HUDEP-2 (cell line): Measurements from ENCODE around the gene HPCA.

Experiments used
- DNase-seq, 76 experiments: peaks; one replicate each; lab custom pipeline; 2025; ENCODE audit not compliant: unreplicated experiment in 76 of 76; lab: John Stamatoyannopoulos, UW

Gene HPCA

GRCh38 chr1:32870615-32871363 is 15.5 kb upstream of the HPCA start, which contains the start of gene FNDC5:
FNDC5 (minus strand) TSS chr1:32870912.
- DNase-seq: peak in 2 of 76 experiments; percentile 5 to 14

DNA sequence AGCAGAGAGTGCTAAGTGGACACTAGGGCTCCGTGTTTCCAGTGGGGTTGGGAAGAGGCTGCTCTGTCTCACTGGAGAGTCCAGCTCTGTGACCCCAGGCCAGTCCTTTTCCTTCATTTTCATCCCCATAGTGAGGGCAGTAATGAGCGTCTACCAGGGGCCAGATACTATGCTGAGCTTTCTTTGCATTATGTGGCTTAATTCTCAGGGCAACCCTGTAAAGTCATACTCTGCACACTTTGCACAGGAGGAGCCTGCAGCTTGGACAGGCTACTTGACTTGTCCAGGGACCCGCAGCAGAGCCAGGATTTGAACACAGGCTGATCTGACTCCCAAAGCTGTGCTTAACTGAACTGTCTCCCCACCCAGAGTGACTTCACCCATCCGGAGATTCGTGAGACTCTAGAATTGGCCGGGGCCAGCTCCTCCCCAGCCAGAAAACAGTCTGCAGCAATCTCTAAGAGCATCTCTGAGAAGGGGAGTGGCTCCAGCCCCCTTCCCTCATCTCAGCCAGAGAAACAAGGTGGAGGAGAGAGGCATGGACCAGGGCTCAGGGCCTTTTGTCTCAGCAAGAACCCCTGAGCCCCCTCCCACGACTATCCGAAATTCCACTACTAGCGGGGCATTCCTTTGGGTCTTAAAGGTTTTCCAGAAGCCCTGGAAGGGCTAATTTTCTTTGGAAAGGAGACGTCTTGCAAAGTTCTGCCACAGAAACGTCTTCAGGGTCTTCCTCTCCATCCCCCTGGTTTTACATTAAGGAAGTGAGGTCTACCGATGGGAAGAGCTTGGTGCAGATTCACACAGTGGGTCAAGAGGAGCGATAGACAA is 14.7 kb upstream of the HPCA start:
- DNase-seq: no peak

DNA sequence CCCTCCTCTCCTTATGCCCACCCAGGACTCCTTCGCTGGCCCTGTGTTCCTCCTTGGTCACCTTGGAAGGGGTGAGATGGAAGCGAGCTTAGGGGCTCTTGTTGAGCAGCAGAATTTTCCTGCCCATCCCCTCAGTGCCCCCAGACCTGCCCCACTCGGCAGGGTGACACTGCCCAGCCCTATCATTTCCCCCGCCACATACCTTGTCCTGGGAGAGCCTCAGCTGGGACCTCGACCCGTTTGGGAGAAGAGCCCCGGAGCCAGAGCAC is 14.2 kb upstream of the HPCA start:
- no peak for DNase-seq

GRCh38 chr1:32873484-32873883 is 12.8 kb upstream of the HPCA start:
- DNase-seq: no peak

GRCh38 chr1:32874860-32875752 is 11.2 kb upstream of the HPCA start:
- no peak for DNase-seq

DNA sequence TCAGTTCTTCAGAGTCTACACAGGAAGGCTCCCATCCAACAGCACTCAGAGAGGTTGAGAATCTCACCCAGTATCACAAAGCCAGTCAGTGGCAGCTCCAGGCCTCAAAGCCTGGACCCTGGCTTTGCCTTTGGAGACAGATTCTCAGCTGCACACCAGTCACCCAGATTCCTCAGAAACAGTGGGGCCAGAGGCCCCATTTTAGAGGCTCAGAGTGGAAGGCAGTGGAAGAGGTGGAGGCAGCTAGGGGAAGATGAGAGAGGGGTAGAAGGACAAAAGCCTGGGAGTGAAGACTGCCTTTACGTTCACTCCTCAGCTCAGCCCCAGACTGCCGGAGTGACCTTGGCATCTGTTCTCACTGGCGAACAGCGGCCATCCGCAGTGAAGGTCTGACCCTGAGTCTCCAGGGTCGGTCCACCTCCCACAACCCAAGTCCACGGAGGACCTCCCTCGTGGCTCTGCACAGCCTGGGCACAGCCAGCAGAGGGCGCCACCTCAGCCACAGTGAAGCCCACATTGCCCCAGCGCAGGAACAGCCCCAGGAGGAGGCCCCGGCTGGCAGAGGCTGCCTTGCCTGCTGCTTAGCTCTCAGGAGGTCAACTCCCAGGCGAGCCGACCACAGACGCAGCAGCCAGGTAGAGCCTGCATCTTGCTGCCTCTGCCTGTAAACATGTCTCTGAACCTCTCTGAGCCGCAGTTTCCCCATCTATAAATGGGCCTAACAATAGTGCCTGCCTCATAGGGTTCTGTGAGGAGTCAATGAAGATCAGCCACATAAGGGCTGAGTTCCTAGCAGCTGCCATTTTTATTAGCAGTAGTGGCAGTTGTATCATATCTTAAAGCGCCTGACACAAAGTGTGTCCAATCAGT is 9.7 kb upstream of the HPCA start:
- peak in 51 of 76 experiments; percentile 7 to 62 (median 40) for DNase-seq

- no peak for DNase-seq
These were observed 8.8 kb upstream of the HPCA start for GRCh38 chr1:32877211-32878110.

- DNase-seq: no peak
These were observed 8.1 kb upstream of the HPCA start for GRCh38 chr1:32878183-32878582.

DNA sequence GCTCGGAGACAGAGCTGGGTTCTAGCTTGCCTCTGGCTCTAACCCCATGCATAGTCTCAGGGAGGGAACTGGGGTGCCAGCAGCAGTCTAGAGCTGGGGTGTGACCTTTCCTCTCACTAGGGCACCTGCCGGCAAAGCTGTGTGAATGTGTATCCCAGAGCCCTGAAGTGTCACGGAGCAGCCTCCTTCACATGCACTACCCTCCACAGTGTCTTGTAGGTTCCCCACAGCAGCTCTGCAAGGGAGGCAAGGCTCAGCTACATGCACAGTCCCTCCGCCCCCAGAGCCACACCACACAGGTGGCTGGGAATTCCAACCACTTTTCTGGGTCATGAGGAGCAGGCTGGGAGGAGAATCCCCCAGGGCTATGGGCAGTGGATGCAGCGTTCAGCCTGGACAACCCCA is 7.7 kb upstream of the HPCA start:
- no peak for DNase-seq

- DNase-seq: no peak
These were observed 5.0 kb upstream of the HPCA start for GRCh38 chr1:32881291-32881690.

DNA sequence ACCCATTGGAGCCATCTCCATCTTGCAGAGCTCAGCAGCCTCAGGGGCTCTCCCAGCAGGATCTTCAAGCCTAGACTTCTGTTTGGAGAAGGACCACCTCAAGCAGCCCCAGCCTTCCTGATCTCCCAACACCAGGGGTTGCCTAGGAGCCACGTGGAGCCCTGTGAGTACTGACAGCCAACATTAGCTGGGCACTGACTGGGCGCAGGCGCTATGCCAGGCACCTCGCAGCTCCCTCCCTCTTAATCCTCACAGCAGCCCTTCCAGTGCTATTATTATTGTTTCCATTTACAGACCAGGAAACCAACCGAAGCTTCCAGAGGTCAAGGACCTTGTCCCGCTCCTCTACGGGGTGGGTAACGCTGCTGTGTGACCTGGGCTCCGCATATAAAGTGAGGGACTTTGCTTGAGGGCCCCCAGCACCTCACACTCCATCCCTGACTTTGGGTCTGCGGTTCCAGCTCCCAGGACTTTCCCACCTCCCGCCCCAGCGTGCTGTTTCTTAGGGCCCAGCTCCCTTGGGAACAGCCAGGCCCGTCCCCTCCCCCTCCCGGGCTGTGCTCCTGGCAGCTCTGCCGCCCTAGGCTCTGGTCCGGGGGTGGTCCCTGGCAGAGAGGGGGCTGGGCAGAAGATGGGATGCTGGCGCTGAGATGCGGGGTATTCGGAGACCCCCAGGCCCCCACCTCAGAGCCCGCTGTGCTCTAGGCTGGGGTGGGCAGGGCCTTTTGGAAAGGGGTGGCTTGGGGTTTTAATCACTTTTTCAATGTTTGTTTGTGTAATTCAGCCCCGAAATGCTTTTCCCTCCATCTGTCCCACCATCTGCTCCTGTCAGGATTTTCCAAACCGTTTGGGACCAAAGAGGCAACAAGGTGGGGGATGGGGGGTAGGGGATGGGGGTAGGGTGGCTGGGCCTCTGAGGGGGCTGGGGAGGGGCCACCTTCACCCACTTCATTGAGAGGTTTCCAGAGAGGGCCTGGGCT is 4.1 kb upstream of the HPCA start:
- DNase-seq: no peak

- no peak for DNase-seq
These were observed 2.8 kb upstream of the HPCA start for GRCh38 chr1:32883338-32884031.

DNA sequence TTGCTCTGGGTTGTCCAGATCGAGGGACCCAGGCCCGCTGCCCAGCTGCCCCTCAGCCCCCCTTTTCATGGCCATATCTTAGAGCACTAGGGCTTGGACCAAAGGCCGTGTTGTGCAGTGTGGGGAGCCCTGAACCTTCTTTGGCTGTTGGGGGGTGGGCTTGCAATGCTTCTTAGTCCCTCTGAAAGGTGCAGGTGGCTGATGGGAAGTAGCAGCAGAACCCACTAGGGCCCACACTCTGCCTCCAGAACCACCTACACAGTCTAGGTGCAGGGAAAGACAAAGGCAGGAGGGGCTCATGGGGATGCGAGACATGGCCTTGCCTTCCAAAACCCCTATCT is 2.3 kb upstream of the HPCA start:
- no peak for DNase-seq

DNA sequence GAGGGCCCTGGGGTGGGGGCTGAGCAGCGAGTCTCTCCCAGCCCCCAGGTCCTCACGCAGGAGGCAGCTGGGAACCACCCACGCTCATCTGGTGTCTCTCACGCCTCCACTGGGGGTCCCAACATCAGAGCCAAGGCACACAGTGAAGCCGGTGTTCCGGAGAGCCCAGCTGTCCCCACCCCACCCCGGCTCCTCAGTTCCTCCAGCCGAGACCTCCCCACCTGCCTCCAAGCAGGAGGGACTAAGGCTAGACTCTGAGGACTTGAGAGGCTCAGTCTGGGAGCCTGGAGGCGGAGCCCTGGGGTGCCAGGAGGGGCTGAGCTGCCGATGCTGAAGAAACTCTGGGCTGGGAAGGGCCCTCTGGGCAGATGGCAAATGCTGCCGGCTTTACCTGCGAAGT is 1.6 kb upstream of the HPCA start:
- DNase-seq: no peak

GRCh38 chr1:32885676-32886003 is 651 bp upstream of the HPCA start:
- DNase-seq: no peak

- DNase-seq: no peak
These were observed 630 bp downstream of the HPCA start for GRCh38 chr1:32886828-32887414.

DNA sequence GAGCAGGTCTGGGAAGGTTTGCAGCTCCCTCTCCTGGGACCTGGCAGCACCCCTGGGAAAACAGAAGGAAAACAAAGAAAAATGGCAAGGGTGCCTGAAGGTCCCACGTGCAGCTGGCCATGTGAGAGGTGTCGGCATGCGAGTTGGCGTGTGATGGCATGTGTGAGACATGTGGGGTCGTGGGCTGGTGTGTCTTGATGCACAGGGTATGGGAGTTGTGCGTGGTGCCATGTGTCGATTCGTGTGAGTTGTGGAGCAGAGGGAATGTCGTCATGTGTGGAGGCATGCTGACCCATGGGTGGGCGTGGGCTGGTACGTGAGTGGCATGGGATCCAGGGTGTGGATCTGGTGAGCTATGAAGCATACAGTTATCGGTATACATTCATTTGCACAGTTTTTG is 1.3 kb downstream of the HPCA start:
- no peak for DNase-seq
